ENCODE results near the gene TIMM10. TPM values are rescaled to one million over a fixed set of nuclear protein-coding genes. Genes with fewer than 3 reads are reported as not detected.

The TIMM10 gene
- total RNA-seq, 3 donors from 2014 or later = 25.5 to 50.1 (median 49.9) TPM

DNA sequence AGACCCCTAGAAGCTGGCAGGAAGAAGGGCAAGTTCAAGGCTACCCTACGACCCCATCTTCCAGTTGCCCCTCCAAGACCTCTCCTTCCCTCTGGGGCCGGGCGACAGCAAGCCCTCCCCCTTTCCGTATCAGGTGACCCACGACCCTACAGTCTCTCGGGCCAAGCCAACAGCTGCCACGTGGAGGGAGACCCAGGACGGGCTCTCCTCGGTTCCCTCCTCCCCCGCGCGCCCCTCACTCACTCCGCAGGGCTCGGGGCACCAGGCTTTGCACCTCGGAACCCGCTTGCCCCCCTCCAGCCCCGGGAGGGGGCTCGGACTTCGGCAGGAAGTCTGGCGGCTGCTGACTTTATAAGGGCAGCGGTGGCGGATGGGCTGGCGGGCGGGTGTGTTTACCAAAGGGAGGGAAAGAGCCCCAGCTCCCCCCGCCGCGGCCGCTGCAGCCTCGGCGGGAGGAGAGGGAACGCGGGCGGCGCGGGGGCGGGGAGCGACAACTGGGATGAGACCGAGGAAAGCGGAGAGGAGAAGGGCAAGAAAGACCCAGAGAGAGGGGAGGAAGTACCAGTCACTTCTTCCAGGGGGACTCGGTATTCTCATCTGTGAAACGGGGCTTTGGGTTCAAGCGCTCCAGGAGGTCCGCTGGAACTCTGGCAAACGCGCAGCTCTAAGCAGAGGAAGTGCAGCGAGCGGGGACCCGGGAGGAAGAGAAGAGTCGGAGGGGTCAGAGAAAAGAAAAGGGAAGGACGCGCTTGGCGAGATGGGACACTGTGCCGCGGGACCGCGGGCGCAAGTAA lies 15.8 kb downstream of the TIMM10 start:
- intact Hi-C loops (cut with DNase I, micrococcal nuclease) = no loop called here
- TF ChIP-seq, protein P1, sequence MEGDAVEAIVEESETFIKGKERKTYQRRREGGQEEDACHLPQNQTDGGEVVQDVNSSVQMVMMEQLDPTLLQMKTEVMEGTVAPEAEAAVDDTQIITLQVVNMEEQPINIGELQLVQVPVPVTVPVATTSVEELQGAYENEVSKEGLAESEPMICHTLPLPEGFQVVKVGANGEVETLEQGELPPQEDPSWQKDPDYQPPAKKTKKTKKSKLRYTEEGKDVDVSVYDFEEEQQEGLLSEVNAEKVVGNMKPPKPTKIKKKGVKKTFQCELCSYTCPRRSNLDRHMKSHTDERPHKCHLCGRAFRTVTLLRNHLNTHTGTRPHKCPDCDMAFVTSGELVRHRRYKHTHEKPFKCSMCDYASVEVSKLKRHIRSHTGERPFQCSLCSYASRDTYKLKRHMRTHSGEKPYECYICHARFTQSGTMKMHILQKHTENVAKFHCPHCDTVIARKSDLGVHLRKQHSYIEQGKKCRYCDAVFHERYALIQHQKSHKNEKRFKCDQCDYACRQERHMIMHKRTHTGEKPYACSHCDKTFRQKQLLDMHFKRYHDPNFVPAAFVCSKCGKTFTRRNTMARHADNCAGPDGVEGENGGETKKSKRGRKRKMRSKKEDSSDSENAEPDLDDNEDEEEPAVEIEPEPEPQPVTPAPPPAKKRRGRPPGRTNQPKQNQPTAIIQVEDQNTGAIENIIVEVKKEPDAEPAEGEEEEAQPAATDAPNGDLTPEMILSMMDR (IDR thresholded peaks at IDR 0.05) = no peak
- ATAC-seq (peak; percentile 79), DNase-seq (peak; percentile 75 to 85 (median 81))
- Histone ChIP-seq H3K4me3 (peak overlapping the region; percentile 50), H3K9me3 (no peaks in the 10 kb centered on the region), H3K36me3 (ENCODE audit: low read depth) (no peaks in the 10 kb centered on the region), H3K4me1 (ENCODE audit: low read depth) (peaks cover 11% of the 10 kb centered on the region)

DNA sequence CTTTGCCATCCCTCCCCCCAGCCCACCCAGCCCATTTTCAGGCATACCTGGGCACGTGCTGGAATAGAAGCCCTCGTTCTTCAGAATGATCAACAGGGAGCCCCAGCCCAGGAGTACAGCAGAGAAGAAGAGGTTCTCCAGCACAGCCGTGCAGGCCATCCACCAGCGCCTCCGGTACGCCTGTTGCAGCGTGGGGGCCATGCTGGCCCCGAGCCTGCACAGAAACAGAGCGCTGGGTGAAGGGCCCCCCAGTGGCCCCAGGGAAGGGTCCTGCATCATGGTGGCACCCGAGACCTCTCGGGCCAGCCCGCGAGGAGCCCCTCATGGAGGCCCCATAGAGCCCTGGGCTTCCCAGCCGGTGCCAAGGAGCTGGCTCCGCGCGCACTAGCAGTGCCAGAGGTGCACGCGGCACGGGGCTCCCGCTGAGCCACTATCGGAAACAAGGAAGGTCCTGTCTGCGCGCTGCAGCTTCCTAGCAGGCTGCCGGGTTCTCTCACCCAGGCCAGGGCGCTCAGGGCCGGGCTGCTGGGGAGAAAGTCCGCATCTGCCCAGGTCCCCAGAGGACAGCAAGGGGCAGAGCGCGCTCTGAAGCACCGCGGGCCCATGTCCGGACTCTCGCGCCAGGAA lies 16.5 kb downstream of the TIMM10 start:
- intact Hi-C loops (cut with DNase I, micrococcal nuclease) = no loop called here
- Histone ChIP-seq H3K36me3 (ENCODE audit: low read depth) (no peaks in the 10 kb centered on the region), H3K9me3 (no peaks in the 10 kb centered on the region), H3K4me3 (peak overlapping the region; percentile 50), H3K4me1 (ENCODE audit: low read depth) (peaks cover 11% of the 10 kb centered on the region)
- DNase-seq (peak; percentile 63 to 72 (median 72)), ATAC-seq (peak; percentile 84)
- TF ChIP-seq, protein P1 (IDR thresholded peaks at IDR 0.05) = no peak

DNA sequence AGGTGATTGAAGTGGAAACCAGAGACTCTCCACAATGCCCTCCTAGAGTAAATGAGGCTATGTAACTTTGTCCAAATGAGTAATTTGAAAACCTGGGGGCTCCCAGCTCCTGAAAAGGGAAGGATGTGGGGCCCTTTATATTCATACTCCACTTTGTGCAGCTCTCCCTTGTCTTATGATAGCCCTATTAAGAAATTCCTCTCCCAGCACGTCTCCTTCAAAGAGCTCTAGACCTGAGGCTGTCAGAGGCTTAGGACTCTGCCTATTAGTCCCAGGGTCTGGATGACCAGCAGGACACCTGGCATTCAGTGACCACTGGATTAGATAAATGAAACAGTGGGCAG lies 17.1 kb downstream of the TIMM10 start:
- DNase-seq = no peak
- peaks cover 11% of the 10 kb centered on the region for H3K4me1 ChIP-seq (ENCODE audit: low read depth)
- no peaks in the 10 kb centered on the region for H3K36me3 ChIP-seq (ENCODE audit: low read depth)
- TF ChIP-seq, protein P1 (IDR thresholded peaks at IDR 0.05) = no peak
- no peaks in the 10 kb centered on the region for H3K9me3 ChIP-seq
- no peak overlapping the region for H3K4me3 ChIP-seq
- ATAC-seq = no peak
- intact Hi-C loops (cut with DNase I, micrococcal nuclease) = no loop called here

DNA sequence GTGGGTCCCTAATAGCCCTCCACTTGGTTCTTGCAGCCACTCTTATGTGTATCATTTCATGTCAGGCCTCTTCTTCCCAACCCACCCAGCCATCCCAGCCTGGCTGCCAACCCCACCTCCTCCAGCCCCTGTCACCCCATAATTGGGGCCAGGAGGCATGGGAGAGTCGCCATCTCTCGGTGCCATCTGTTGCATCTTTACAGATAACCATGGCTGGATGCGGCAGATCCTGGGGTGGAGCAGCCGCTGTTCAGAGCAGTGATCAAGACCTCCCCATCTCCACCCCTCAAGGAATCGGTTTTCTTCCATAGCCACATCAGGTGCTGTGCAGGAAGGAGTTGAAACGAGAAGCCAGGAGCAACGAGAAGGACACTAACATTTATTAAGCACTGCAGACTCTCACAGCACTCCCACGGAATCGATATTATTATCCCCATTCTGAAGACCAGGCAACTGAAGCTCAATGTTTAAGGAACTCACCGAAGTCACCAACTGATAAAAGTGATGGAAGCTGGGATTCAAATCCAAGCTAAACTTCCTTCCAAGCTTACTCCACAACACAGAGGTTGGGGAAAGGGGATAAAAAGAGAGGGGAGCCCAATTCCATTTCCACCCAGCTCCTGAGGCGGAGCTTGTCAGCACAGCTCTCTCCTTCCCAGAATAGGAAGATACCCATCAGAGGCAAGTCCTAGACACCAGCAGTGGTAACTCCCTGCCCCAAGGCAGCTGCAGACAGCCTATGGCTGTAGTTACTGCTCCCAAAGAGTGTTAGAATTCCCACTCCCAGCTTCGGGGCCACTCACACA lies 17.7 kb downstream of the TIMM10 start:
- Histone ChIP-seq H3K4me1 (ENCODE audit: low read depth) (peaks cover 11% of the 10 kb centered on the region), H3K36me3 (ENCODE audit: low read depth) (no peaks in the 10 kb centered on the region), H3K4me3 (no peak overlapping the region), H3K9me3 (no peaks in the 10 kb centered on the region)
- no peak for DNase-seq
- TF ChIP-seq, protein P1 (IDR thresholded peaks at IDR 0.05) = no peak
- intact Hi-C loops (cut with DNase I, micrococcal nuclease) = no loop called here
- no peak for ATAC-seq

DNA sequence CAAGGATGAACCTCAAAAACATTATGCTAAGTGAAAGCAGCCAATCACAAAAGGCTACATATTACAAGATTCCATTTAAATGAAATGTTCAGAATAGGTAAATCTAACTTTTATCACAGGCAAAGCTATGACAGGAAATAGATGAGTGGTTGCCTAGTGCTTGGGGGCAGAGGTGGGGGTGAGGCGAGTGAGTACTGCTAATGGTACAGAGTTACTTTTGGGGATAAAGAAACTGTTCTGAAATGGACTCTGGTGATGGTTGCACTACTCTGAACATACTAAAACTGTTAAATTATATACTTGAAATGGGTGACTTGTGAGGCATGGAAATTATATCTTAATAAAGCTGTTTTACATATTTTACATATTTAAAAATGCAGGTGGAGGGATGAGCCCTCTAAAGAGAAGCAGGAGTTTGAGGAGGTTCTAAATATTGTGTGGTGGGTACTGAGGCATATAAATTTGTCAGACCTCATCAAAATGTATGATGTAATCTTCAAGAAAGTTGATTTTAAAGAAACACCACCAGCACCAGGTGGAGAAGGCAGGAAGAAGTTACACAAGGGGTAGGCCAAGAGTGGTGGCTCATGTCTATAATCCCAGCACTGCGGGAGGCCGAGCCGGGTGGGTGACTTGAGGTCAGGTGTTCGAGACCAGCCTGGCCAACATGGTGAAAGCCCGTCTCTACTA lies 18.7 kb downstream of the TIMM10 start:
- DNase-seq (no peak), ATAC-seq (no peak)
- Histone ChIP-seq H3K4me1 (ENCODE audit: low read depth) (peaks cover 11% of the 10 kb centered on the region), H3K36me3 (ENCODE audit: low read depth) (no peaks in the 10 kb centered on the region), H3K4me3 (no peak overlapping the region), H3K9me3 (no peaks in the 10 kb centered on the region)
- intact Hi-C loops (cut with DNase I, micrococcal nuclease) = no loop called here
- TF ChIP-seq, protein P1 (IDR thresholded peaks at IDR 0.05) = no peak
